NCI-H146 (cell line): ENCODE data around the gene ZNF396.

Experiments used
- DNase-seq: peaks from one replicate; lab custom pipeline; 2025; lab: John Stamatoyannopoulos, UW

The ZNF396 gene

DNA sequence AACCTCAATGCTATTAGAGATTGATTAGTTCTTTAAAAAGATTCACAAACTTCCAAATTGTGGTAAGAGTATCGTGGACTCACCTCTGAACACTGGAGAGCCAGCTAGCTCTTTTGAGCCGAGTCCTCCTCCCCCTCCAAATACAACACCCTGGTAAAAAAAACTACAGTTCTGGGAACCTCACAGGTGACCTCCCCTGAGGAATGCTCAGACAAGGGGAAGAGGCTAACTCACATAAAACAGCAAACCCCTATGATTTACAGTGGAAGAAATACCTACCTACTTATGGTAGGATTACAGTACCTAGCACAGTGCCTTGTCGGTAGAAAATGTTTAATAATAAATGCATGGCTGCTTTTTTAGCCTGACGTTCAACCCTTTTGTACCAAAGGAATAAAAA is 41.3 kb downstream of the ZNF396 start:
- no peak for DNase-seq

DNA sequence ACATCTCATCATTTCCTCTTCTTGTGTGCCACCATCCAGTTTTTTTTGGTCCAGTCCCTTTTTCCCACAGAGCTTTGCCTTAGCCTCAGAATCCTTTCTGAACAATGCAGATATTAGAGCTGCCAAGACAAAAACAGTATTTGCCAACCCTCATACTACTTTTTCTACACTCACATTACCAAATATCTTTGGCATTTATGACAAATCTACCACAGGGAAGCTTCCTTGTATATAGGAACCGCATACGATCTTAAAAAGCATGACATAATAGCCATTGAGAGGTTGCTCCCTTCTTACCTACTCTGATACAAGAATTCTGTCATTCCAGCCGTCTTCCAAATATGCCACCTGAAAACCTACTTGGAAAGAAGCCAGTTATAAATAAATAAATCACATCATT is 42.3 kb downstream of the ZNF396 start:
- no peak for DNase-seq

DNA sequence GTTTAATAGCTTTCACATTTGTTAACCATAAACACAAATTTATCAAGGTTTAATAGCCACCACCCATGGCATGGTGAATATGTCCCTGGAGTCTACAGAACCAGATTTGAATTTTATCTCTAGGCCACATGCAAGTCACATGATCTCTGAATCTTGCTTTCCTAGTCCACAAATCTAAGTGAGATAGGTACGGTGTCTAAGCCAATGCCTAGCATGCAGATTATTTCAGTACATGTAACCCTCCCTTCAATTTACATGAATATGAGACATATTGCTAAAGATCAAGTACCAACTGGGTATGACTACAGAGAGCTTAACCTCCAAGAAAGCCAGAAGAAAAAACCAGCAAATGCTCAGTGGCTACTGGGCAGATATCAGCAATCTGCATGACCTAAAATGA is 42.9 kb downstream of the ZNF396 start:
- no peak for DNase-seq

DNA sequence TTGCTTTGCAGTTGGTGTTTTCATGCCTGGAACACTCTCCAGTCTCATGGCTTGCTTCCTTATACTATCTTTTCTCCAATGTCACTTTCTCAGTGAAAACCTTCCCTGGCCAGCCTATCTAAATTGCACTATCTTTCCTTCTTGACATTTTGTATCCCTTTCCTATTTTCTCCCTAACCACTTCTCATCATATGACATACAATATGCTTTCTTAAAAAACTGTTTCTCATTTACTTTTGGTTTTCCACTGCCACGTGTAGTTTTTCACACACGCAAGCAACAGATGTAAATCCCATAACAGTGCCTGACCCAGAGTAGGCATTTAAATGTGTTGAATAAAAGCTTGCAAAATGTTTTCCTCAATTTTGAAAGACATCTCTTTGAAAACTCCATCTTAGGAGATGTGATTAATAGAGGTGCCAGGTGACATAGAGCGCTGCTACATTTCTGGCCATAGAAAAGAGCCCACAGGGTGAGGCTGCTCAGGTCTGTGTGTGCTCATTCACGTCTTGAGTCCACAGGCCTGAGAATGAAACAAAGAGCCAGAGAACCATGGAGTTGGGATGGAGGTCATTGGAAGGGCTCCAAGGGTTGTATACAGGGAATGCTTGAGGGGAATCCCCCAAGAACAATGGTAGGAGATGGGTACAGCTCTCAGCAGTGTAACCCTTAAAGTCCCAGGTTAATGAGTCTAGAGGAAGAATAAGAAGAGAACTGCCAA is 45.6 kb downstream of the ZNF396 start:
- DNase-seq = no peak

DNA sequence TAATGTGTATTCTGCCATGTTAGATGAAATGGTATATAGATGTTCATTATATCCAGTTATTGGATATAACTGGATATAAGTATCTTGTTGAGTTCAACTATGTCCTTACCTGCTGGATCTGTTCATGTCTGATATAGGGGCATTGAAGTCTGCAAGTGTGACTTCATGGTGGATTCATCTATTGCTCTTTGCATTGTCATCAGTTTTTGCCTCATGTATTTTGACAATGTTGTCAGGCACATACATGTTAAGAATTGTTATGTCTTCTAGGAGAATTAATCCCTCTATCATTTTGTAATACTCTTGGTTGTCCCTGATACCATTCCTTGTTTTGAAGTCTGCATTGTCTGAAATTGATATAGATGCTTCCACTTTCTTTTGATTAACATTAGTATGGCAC is 48.3 kb downstream of the ZNF396 start:
- DNase-seq = no peak

DNA sequence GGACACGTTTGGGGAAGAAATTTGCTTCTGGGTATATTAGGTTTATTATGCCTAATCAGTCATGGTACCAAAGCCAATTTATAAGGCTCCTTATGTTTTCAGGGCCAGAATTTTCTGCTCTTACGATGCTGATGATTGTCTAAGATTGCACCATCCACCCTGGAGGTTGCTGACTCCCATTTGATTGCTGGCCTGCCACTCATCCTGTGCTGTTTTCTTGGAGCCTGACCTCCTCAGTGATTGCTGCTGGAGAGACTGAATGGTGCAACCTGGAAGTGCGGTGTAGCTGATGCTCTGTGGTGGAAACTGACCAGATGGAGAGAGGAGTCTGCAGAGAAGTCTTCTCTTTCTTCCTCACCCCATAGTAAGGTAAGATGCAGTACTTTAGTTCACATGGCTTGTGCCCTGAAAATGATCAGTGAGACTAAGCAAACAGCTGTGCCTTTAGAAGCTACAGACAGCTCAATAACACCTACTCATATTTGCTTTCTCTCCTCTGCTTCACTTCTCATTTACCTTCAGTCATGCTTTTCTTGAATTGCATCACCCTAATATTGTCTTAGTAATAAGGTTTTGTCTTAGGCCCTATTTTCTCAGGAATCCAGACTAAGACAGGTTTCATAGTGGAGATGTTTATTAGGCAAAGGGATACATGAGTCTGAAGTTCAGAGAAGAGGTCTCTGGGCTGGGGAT is 50.3 kb downstream of the ZNF396 start:
- DNase-seq = no peak

DNA sequence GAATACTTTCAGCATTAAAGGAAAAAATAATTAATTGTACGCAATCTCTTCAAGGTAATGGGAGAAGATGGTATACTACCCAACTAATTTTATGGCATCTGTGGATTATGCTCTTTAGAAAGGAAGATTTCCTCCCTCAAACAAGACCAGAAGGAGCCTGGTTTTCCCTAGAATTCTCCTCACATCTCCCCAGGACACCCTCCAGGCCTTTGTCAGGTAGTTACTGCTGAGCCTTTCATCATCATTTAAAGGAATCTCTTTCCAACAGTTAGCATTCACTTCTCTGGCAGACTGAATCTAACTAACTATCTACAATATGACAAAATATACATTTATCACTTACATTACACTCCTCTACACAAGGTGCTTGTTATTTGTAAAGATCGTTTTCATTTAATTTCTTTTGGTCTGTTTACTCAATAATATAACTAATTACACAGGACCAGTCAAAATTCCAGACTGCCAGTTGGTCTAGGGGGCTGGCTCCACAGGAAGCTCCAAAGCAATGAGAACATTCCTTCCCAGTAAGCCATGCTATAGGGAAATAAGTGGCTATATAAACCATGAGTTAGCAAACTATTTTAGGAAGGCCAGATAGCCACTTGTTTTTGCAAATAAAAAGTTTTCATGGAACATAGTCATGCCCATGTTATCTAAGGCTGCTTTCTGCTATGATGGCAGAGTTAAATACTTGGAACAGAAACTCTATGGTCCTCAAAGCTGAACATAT is 52.0 kb downstream of the ZNF396 start:
- DNase-seq = no peak

DNA sequence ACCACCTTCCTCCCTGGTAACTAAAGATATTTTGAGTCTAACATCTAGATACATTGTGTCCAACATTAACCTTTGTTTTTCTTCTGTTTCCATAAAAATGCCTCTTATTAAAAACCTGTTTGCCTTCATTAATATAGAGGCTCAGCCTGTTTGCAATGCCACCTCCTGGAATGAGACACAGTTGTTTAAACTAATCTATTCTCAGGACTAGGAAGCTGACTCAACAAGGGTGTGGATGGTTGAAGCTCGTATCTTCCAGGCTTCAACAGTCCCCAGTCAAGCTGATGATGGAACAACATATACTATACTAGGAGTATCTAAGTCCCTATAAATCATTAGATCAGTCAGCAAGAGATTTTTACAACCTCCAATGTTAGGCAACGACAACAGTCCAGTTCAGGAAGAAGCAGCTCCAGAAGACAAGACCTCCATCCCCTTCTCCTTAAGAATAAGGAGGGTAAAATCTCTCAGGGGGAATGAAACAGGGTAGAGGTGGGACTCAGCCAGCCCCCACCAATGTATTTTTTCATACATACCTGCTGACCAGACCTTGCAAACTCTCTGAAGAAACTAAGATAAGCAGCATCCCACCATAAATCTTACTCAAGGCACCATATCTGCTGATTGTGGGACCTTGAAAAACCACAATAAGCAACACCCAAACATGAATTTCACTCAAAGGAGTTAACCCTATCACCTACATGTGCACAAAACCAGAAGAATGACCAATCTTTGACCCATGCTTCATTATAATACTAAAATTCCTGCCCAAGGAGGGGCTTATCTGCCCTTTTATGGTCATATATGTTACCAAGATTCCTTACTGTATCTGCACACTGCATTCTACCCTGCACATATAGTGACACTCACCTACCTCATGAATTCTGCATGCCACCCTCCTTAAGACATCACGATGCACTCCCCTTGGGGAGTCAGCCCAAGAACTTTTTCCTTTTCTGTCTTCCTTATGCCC is 54.4 kb downstream of the ZNF396 start:
- no peak for DNase-seq
